H9 (cell line): ENCODE measurements around the gene RASSF3. TPM values are rescaled to one million over a fixed set of nuclear protein-coding genes. Genes with fewer than 3 reads are reported as not detected.
A peak's percentile ranks its signal among the peaks of the same experiment; 100 is the strongest.

Source experiments
- DNase-seq: peaks from one replicate; pipeline ENCODE4 v3.0.0-alpha.2; 2017
- H2AFZ ChIP-seq: one replicate; pipeline ENCODE4 v1.6.1; 2013; ENCODE audit warnings: mild to moderate bottlenecking, low read length, control low read depth, moderate library complexity
- H2AK5ac ChIP-seq: 2 replicates; pipeline ENCODE4 v1.6.1; 2013; ENCODE audit warnings: low read length, control low read depth, mixed read lengths; ENCODE audit not compliant: insufficient read length
- H2BK120ac ChIP-seq: one replicate; pipeline ENCODE4 v1.6.1; 2013; ENCODE audit warnings: low read depth, mild to moderate bottlenecking, low read length, control low read depth, inconsistent platforms; ENCODE audit not compliant: poor library complexity, severe bottlenecking
- H2BK12ac ChIP-seq: 2 replicates; pipeline ENCODE4 v1.6.1; 2013; ENCODE audit warnings: low read length, control low read depth, mixed read lengths, low read depth; ENCODE audit not compliant: insufficient read length
- H2BK15ac ChIP-seq: 2 replicates; pipeline ENCODE4 v1.6.1; 2013; ENCODE audit warnings: low read depth, low read length, control low read depth
- H2BK20ac ChIP-seq: one replicate; pipeline ENCODE4 v1.6.1; 2013; ENCODE audit warnings: low read depth, mild to moderate bottlenecking, low read length, control low read depth, inconsistent platforms; ENCODE audit not compliant: poor library complexity, severe bottlenecking
- H2BK5ac ChIP-seq: 2 replicates; pipeline ENCODE4 v1.6.1; 2013; ENCODE audit warnings: low read length, control low read depth, mixed read lengths; ENCODE audit not compliant: insufficient read length
- H3K14ac ChIP-seq: 2 replicates; pipeline ENCODE4 v1.6.1; 2013; ENCODE audit warnings: low read length, control low read depth; ENCODE audit not compliant: insufficient read depth
- H3K18ac ChIP-seq: 2 replicates; pipeline ENCODE4 v1.6.1; 2013; ENCODE audit warnings: low read depth, mild to moderate bottlenecking, mixed read lengths, low read length, control low read depth; ENCODE audit not compliant: insufficient read length
- H3K23ac ChIP-seq: 2 replicates; pipeline ENCODE4 v1.6.1; 2013; ENCODE audit warnings: low read length, control low read depth, mixed read lengths, low read depth; ENCODE audit not compliant: insufficient read length
- H3K23me2 ChIP-seq: 2 replicates; pipeline ENCODE4 v1.6.1; 2013; ENCODE audit warnings: low read depth, mild to moderate bottlenecking, mixed read lengths, low read length, control low read depth; ENCODE audit not compliant: insufficient read length, poor library complexity, severe bottlenecking
- H3K27ac ChIP-seq: 2 replicates; pipeline ENCODE4 v1.5.1; 2013; ENCODE audit warnings: low read length, control low read depth, mixed read lengths, low read depth; ENCODE audit not compliant: insufficient read length
- H3K27me3 ChIP-seq: 2 replicates; pipeline ENCODE4 v1.6.1; 2013; ENCODE audit warnings: low read length, control low read depth, inconsistent platforms; ENCODE audit not compliant: insufficient read depth
- H3K4ac ChIP-seq: 2 replicates; pipeline ENCODE4 v1.6.1; 2013; ENCODE audit warnings: low read depth, mild to moderate bottlenecking, control low read depth, inconsistent platforms, low read length, moderate library complexity
- H3K4me1 ChIP-seq: 2 replicates; pipeline ENCODE4 v1.6.1; 2013; ENCODE audit warnings: low read length, control low read depth, inconsistent platforms; ENCODE audit not compliant: insufficient read depth
- H3K4me2 ChIP-seq: 2 replicates; pipeline ENCODE4 v1.6.1; 2013; ENCODE audit warnings: low read length, control low read depth, mixed read lengths; ENCODE audit not compliant: insufficient read length, insufficient read depth
- H3K56ac ChIP-seq: 2 replicates; pipeline ENCODE4 v1.6.1; 2013; ENCODE audit warnings: low read depth, mild to moderate bottlenecking, mixed read lengths, low read length, control low read depth; ENCODE audit not compliant: insufficient read length
- H3K79me1 ChIP-seq: 2 replicates; pipeline ENCODE4 v1.6.1; 2013; ENCODE audit warnings: low read depth, mild to moderate bottlenecking, moderate library complexity, low read length, control low read depth, inconsistent platforms; ENCODE audit not compliant: insufficient read depth, poor library complexity, severe bottlenecking
- H3K79me2 ChIP-seq: 2 replicates; pipeline ENCODE4 v1.6.1; 2013; ENCODE audit warnings: low read length, control low read depth, inconsistent platforms; ENCODE audit not compliant: insufficient read depth
- H3K9ac ChIP-seq: 2 replicates; pipeline ENCODE4 v1.6.1; 2013; ENCODE audit warnings: low read length, control low read depth, mixed read lengths; ENCODE audit not compliant: insufficient read length; ENCODE audit errors: extremely low read depth
- H3K9me3 ChIP-seq: one replicate; pipeline ENCODE4 v1.6.1; 2013; ENCODE audit warnings: low read depth, low read length, inconsistent platforms; ENCODE audit not compliant: control insufficient read depth
- H3T11ph ChIP-seq: one replicate; pipeline ENCODE4 v1.6.1; 2013; ENCODE audit warnings: mild to moderate bottlenecking, low read length, control low read depth, inconsistent platforms
- H4K20me1 ChIP-seq: one replicate; pipeline ENCODE4 v1.6.1; 2013; ENCODE audit not compliant: control insufficient read depth, insufficient read length, insufficient read depth
- H4K5ac ChIP-seq: 2 replicates; pipeline ENCODE4 v1.6.1; 2013; ENCODE audit warnings: low read depth, mild to moderate bottlenecking, mixed read lengths, low read length, control low read depth; ENCODE audit not compliant: insufficient read length
- H4K8ac ChIP-seq: replicated peaks from 2 replicates; pipeline ENCODE4 v1.6.1; 2013; ENCODE audit warnings: low read length, control low read depth, mixed read lengths, low read depth; ENCODE audit not compliant: insufficient read length
- H4K91ac ChIP-seq: 2 replicates; pipeline ENCODE4 v1.6.1; 2013; ENCODE audit warnings: low read depth, mild to moderate bottlenecking, moderate library complexity, mixed read lengths, low read length, control low read depth; ENCODE audit not compliant: insufficient read length
- H3K27ac Mint-ChIP-seq, 3 experiments: 2 replicates in 2 of 3; 3 replicates in 1 of 3; pipeline ENCODE4 v1.8.0; 2020 to 2021; ENCODE audit warnings: mixed read lengths in 3 of 3, mild to moderate bottlenecking in 1 of 3, moderate library complexity in 1 of 3
- H3K27me3 Mint-ChIP-seq: 2 replicates; pipeline ENCODE4 v1.8.0; 2021; ENCODE audit warnings: low read depth, mild to moderate bottlenecking, moderate library complexity, mixed read lengths
- H3K36me3 Mint-ChIP-seq, 3 experiments: 2 replicates in 2 of 3; 3 replicates in 1 of 3; pipeline ENCODE4 v1.8.0; 2020 to 2021; ENCODE audit warnings: low read depth in 3 of 3, mixed read lengths in 3 of 3; ENCODE audit not compliant: insufficient read depth in 1 of 3
- H3K4me1 Mint-ChIP-seq, 2 experiments: 2 replicates each; pipeline ENCODE4 v1.8.0; 2020; ENCODE audit warnings: mixed read lengths in 2 of 2
- H3K4me3 Mint-ChIP-seq, 2 experiments: 2 replicates in 1 of 2; 3 replicates in 1 of 2; pipeline ENCODE4 v1.8.0; 2020 to 2021; ENCODE audit warnings: mild to moderate bottlenecking in 2 of 2, mixed read lengths in 2 of 2, moderate library complexity in 1 of 2
- H3K9me3 Mint-ChIP-seq, 2 experiments: 2 replicates in 1 of 2; 3 replicates in 1 of 2; pipeline ENCODE4 v1.8.0; 2020; ENCODE audit warnings: mild to moderate bottlenecking in 2 of 2, mixed read lengths in 2 of 2, moderate library complexity in 1 of 2
- WGBS: extraction: QIAGEN DNeasy Blood & Tissue Kit; methylation state at CpG from one replicate; pipeline ENCODE4 v1.1.7; 2013; ENCODE audit warnings: missing lambda C conversion rate, low lambda C conversion rate, mixed read lengths; ENCODE audit not compliant: insufficient read length; ENCODE audit errors: extremely low coverage; 5-methylcytosine and 5-hydroxymethylcytosine counted together
- total RNA-seq: library from RNA; stranded (reverse); gene quantifications from 2 replicates; pipeline ENCODE4 v1.2.1, GENCODE V29; 2021
- TF ChIP-seq, protein P1 (sequence below): fragments of 200-600 bp; sonication (generic); conservative IDR thresholded peaks from 3 replicates; pipeline ENCODE4 v1.8.0; 2021; ENCODE audit warnings: antibody characterized with exemption, mild to moderate bottlenecking

The RASSF3 gene
- total RNA-seq, 1 experiment from 2014 or later, result 45.1 TPM

DNA sequence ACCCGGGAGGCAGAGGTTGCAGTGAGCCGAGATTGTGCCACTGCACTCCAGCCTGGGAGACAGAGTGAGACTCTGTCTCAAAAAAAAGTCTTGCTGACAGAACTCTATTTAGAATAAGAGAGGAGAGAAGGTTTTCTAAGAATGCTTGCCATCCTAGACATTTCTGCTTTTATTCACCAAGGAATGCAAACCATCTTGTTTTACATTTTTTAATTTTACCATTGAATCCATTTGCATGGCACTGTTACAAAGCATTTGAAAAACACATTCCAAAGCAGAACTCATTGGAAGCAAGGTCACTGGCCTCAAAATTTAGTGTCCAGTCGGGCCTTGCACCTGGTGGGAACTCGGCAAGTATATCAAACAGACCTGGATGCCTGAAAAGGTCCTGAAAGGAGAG is 44.2 kb upstream of the RASSF3 start:
- H3K9me3 Mint-ChIP-seq, result no peaks in the 10 kb centered on the region
- Histone ChIP-seq H3K9ac (no peak overlapping the region), H3K27ac (no peak overlapping the region), H2AK5ac (no peak overlapping the region), H3K79me2 (no peaks in the 10 kb centered on the region), H3K27me3 (no peaks in the 10 kb centered on the region), H3K4ac (no peak overlapping the region), H2BK15ac (no peak overlapping the region), H3K9me3 (no peaks in the 10 kb centered on the region), H4K91ac (no peak overlapping the region), H4K20me1 (no peaks in the 10 kb centered on the region), H3K14ac (no peak overlapping the region), H3K23me2 (no peaks in the 10 kb centered on the region), H2AFZ (no peak overlapping the region), H2BK20ac (no peak overlapping the region), H3K23ac (no peak overlapping the region), H3K79me1 (no peaks in the 10 kb centered on the region), H3K56ac (no peak overlapping the region), H4K5ac (no peak overlapping the region), H3K4me2 (no peak overlapping the region), H2BK12ac (no peak overlapping the region), H3K4me1 (peaks cover 6% of the 10 kb centered on the region; the same call in 1 of the 2 replicates), H2BK5ac (no peak overlapping the region), H4K8ac (no peak overlapping the region), H3T11ph (no peak overlapping the region), H3K18ac (no peak overlapping the region), H2BK120ac (no peak overlapping the region)
- WGBS, result no CpG with 5 or more reads among the region's 4 CpGs
- TF ChIP-seq, protein P1, sequence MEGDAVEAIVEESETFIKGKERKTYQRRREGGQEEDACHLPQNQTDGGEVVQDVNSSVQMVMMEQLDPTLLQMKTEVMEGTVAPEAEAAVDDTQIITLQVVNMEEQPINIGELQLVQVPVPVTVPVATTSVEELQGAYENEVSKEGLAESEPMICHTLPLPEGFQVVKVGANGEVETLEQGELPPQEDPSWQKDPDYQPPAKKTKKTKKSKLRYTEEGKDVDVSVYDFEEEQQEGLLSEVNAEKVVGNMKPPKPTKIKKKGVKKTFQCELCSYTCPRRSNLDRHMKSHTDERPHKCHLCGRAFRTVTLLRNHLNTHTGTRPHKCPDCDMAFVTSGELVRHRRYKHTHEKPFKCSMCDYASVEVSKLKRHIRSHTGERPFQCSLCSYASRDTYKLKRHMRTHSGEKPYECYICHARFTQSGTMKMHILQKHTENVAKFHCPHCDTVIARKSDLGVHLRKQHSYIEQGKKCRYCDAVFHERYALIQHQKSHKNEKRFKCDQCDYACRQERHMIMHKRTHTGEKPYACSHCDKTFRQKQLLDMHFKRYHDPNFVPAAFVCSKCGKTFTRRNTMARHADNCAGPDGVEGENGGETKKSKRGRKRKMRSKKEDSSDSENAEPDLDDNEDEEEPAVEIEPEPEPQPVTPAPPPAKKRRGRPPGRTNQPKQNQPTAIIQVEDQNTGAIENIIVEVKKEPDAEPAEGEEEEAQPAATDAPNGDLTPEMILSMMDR, result no peak
- peaks cover 22 to 26% of the 10 kb centered on the region in 2 experiments for H3K4me1 Mint-ChIP-seq
- H3K36me3 Mint-ChIP-seq, result no peaks in the 10 kb centered on the region
- H3K27me3 Mint-ChIP-seq, result no peaks in the 10 kb centered on the region; the same call in 1 of the 2 replicates
- H3K4me3 Mint-ChIP-seq, result no peak overlapping the region
- peak overlapping the region in 1 of 3 experiments; percentile 5; a peak in 3 of 7 replicates for H3K27ac Mint-ChIP-seq
- DNase-seq, result no peak
